HG02610 (cell line): ENCODE data around the gene NCK2.
"Not testable (repeated sequence)": the region's sequence is repeated elsewhere in the genome, so short reads cannot be mapped to it uniquely, and the experiment has no call there.

Source experiments
- ATAC-seq: cut with Tn5 transposase; IDR thresholded peaks from one replicate; pipeline ENCODE4 v1.9.1; 2021; ENCODE audit warnings: mild to moderate bottlenecking, moderate library complexity; ENCODE audit not compliant: unreplicated experiment

The NCK2 gene

DNA sequence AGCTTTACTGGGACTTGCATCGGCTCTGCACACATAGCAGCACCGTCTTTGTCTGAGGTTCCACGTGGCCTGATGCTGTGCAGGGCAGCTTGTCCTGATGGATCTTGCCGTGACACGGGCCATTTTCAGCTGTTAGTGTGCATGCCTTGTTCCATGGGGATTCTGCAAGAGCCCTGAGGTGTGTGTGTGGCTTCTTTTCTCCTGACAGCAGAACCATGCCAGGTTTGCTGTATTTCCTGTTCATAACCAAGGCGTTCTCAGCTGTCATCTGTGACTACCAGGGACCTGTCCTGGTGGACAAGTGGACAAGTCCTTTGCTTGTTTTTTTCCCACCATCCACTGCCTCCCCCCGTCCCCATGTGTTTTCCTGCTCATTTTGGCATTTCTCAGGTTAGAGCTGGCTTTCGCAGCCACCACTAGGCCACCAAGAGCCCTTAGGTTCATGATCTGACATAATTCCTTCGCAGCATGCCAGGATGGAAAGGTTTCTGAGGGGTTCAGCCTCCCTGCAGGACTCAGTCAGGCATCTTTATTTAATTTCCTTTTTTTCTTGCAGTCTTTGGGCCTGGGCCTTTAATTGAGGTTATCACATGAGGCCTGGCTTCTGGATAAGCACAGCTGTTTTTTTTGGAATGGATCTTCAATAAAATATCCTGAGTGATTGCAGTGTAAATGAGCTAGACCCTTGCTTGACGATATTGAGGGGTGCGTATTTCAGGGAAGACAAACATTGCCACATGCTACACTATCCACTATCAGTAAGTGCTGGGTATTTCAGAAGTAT, 139.4 kb downstream of the NCK2 start:
- no peak for ATAC-seq

DNA sequence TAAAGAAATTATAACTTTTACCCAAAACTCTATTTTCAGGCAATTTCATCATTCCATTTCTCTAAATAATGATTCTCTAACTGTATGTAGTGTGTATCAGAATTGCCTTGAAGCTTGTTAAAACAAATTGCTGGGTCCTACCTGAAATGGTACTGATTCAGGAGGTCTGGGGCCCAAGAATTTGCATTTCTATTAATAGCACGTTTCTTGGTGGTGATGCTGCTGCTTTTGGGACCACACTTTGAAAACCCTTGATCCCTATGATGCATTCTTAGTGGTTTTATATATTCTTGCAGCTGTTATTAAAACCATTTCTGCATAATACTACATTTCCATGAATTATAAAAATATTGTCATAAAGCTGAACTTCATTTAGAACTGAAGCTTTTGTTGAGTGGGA, 140.7 kb downstream of the NCK2 start:
- ATAC-seq, result no peak

DNA sequence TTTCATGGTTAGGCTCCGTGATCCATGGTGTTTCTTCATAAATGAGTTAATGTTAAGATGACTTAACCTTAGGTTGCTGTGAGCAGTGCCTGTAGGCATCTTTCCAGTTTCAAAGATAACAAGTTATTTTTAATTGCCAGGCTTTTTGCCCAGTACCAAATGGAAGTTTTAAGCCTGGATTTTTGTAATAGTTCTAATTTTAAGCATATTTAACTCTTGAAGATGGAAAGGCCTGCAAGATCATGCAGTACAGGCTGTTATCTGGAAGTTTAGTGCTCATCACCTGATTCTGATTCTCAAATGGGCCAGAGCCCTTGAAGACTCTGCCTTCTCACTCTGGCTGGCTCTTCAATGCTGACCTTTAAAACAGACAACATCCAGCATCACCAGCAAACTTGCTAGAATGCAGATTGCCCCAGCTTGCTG, 141.3 kb downstream of the NCK2 start:
- ATAC-seq, result no peak

DNA sequence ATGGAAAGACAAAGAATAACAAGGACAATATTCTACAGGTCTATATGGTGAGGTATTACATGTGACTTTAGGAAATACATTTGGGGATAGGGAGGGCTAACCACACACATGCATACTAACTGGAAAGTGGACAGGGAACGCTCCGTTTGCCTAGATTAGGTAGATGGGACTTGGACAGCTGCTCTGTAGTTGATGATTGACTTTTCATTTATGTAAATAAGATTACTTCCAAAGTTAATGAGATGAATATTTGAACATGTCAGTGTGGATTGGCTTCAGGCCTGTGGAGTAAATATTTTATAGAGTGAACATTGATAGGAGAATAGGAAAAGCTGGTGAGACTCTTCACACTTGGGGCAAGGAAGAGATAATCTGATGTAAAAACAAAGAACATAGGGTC, 142.0 kb downstream of the NCK2 start:
- no peak for ATAC-seq

DNA sequence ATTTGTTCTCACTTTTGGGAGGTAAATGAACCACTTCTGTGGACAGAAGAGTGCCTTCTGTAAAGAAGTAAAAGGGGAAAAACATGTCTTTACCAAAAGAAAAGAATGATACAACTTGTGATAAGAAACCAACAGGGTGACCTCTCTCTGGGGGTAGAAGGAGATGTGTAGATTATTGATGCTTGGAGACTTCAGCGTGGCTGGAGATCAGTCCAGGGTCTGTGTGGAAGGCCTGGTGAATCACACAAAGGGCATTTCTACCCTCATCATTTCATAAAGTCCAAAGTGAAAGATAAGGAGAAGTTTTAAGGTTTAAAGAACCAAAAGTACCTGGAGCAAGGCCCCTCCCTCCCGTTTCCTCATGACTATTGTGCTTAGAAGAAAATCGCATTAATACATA, 142.5 kb downstream of the NCK2 start:
- no peak for ATAC-seq

DNA sequence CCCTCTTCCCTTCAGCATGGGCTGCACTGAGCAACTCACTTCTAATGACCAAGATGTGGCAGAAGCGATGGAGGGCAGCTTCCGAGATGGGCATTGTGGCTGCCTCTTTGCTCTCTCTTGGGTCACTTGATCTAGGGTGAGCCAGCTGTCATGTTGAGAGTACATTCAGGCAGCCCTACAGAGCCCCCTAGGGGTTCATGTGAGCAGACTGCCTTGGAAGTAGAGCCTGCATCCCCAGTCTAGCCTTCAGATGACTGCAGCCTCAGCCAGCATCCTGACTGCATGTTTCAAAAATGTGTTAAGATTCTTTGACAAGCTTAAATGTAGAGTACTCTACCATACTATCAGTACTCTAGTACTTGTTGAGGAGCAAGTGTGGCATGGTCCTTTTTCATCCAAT, 143.9 kb downstream of the NCK2 start:
- ATAC-seq, result no peak

DNA sequence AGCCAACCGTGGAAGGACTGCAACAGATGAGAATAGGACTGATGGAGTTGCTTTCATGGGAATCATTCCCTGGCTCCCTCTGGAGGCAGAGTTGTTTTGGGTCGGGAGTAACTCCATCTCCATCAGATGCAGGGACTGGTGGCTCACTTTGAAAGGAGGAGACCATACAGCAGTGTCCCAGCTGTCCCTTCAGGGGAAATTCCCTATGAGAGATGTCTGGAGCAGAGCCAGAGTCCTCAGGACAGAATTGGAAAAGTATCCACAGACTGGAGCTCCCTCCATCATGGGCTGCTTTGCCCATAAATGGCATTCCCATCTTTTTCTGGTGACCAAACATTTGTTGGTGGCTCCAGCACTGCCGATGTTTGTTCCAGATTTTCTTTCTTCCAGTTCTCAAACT, 144.3 kb downstream of the NCK2 start:
- no peak for ATAC-seq

DNA sequence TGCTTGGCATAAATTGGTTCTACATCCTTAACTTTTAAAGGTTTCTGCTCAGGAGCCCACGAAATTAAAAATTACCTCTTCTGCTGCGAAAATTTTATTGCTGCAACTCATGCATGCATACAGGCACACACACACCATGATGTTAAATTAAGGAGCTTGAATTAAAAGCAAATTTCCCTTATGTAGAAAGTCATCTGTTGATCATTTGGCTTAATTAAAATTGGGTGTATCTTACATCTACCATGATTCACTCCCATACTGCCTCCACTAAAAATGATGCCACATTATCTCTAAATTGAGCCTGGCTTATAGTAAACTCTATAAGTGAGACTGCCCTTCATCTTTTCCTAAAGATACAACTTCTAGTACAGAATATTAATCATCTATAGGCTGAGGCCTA, 145.4 kb downstream of the NCK2 start:
- ATAC-seq, result no peak

DNA sequence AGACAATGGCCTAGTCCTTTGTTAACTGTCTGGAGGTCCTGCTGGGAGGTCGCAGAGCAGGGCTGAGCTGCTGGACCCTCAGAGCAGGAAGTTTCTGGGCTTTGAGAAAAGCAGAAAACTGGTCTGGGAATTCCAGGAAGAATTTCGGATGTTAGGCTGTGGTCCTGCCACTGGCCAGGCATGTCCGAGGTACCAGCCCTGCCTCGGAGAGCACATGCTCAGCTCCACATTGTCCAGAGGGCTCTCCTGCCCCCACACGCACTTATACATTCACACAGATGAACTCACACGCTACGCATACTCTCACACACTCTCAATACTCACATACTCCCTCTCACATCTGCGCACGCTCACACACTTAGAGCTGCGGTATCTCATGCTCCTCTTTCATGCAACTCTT, 146.1 kb downstream of the NCK2 start:
- ATAC-seq, result no peak

DNA sequence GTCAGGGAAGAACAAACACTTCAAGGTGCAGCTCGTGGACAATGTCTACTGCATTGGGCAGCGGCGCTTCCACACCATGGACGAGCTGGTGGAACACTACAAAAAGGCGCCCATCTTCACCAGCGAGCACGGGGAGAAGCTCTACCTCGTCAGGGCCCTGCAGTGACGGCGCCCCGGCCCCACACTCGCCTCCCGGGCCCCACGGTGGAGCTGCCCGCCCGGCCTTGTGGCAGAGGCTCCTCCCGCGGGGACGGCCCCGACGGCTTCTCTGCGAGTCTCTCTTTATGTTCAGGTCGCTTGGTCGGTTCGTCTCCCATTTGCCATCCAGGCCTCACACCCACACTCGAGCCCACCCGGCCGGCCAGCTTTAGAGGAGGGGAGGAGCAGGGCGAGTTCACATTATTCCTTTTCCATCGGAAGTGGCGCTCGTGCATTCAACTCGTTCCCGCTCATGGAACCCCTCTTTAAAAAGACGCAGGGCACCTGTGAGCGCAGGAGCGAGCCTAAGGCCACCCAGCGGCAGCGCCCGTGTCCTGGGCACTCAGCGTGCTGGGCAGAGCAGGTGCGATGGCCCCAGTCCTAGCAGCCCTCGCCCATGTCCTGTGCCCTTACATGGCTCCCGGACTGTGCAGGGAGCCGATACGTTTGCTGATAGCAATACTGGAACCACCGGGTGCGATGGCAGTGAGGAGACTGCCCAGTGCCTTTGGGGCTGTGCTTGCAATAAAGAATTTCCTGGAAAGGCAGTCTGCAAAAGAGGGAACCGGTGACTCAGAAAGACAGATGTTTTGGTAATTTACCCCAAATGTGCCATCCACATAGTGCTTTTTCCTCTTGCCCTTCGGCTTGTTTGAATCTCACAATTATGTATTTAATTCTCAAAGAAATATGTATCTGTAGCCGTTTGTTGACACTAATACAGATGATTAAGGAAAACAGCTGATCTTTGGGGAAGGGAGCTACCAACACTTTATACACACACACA, 148.6 kb downstream of the NCK2 start:
- ATAC-seq, result no peak

DNA sequence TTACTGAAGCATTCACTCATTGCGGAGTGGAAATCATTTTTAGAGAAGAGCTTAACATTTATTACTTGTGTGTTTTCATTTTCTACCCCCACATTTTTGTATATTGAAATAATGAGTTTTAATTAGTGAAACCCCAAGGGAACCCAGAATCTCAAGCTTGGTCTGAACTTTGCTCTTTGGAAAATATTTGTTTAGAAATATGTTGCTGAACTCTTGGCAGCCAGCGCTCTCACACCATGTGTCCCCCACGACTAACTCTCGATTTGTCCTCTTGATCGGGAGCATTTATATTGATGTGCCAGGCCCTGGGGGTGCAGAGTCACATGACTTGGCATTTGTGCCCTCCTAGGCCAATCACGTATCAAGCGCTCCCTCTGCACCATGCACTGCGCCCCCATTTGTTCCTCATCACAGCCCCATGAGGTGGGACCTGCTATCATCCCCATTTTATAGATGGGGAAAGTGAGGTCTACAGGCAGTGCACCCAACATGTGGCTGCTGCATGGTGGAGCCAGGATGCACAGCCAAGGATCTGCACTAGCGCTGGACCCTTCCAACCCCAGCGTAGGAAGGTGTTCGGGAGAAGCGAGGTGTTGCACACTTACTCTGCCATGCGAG, 149.7 kb downstream of the NCK2 start:
- no peak for ATAC-seq

DNA sequence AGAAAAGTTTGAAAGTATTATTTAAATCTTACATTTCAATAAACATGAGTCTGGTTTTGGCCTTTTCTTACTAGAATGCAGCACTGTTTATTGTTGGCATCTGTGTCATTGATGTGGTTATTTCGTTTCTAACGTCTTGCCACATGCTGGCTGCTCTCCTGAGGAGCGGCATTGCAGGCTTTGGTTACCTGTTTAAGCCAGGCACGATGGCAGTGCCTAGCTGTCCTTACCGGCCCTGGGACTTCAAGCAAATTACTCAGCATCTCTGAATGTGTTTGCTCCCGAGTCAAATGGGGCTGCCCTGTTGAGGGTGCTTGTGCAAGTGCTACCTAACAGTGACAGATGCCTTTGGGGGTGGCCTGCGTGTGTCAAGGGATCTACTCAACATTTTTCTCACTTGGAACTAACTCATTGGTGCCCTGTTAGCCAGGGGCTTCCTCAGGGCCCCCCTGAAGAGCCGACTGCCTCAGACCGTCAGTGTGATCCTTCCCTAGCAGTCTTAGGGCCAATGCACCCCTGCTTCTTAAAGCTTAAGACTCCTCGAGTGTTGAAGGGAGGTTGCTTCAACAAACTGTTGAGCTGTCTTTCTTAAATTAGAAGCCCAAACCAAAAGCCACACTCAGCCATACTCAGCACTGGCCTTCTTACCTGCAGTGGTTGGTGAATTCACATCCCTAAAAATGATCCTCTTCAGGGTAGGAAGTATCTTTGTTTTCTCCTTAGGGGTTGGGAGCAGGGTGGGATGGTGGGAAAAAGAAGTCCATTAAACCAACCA, 151.5 kb downstream of the NCK2 start:
- ATAC-seq, result no peak

DNA sequence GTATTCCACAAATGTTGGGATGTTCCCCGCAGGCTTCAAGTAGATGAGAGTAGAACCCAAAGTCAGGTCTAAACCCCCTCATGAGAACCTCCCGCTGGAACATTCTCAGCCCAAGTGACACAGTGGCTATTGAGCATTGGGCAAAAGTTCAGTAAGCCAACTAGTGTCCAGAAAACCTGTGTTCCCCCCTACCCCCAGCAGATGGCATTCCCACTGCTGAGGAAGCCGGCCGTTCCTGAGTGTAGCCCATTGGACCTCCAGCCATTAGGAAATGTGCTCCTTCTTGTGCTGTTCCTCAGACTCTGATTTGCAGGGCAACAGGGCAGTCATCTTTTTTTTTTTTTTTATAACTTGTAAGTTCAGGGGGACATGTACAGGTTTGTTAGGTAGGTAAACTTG, 152.1 kb downstream of the NCK2 start:
- ATAC-seq, result no peak

DNA sequence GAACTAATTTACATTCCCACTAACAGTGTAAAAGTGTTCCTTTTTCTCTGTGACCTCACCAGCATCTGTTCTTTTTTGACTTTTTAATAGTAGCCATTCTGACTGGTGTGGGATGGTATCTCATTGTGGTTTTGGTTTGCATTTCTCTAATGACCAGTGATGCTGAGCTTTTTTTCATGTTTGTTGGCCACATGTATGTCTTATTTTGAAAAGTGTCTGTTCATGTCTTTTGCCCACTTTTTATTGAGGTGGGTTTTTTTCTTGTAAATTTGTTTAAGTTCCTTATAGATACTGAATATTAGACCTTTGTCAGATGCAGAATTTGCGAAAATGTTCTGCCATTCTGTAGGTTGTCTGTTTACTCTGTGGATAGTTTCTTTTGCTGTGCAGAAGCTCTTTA, 153.0 kb downstream of the NCK2 start:
- not testable (repeated sequence) for ATAC-seq

DNA sequence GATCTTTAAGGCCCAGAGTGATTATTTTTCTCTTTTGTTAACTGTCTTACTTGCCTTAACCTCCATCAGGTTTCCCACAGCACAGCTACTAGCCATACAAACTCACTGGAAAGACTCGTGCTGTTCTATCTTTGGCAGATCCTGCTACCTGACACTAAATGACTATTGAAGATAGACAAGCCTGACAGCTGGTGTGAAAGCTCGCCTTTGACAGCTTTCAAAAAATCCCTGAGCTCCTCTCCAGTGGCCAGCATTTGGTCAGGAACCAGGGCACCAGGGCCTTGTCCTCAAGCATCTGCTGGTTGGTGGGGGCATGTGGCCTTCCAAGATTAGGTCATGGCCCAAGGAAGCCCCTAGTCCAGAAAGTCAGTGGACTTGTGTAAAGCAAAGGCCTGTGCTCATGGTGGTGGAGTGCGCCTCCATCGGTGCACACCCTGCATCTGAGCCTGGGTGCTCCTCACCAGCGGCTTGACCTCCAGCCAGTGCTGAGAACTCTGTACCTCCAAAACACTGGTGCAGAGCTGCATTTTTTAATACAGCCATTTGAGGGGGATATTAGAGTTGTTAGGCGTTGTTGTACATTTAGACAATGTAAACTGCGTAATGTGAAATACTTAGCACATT, 158.5 kb downstream of the NCK2 start:
- no peak for ATAC-seq

DNA sequence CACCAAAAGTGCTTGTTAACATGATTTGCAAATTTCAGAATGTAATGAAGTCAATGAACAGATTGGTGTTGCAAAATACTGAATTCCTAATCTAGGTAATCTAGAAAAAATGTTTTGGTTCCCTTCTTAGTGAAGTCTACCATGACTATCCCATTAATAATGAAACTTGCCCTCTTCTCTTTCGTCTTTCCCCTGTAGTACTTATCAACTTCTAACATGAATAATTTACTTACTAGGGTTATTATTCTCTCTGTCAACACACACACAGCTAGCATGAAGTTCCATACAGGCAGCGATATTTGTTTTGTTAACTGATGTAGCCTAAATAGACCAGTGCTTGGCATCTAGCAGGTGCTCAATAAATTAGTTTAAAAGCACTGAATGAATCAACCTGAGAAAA, 160.2 kb downstream of the NCK2 start:
- ATAC-seq, result peak; percentile 94

DNA sequence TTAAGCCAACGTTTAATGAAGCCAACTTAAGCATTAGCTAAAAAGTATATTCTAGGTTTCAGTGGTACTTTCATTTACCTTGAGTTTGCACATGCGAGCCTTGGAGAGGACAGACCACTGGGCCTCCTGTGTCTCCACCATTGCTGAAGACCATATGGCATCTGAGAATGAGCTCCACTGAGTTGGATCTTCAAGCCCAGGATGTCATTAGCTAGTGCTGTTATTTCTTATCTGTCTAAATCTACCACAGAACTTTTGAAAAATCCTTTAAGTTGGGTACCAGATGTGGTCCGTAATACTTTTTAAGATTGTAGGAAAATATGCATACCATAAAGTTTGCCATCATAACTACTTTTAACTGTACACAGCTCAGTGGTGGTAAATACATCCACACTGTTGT, 161.8 kb downstream of the NCK2 start:
- ATAC-seq, result no peak

DNA sequence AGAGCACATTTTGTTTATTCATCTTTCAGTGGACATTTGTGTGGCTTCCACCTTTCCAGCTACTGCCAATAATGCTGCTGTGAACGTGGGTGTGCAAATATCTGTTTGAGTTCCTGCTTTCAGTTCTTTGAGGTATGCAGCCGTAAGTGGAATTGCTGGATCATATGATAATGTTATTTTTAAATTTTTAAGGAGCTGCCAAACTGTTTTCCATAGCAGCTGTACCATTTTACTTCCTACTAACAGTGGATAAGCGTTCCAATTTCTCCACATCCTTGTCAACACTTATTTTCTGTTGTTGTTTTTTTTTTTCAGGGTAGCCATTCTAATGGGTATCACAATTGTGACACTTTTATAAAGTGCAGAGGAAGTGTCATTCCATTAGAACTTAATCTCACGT, 162.5 kb downstream of the NCK2 start:
- no peak for ATAC-seq

DNA sequence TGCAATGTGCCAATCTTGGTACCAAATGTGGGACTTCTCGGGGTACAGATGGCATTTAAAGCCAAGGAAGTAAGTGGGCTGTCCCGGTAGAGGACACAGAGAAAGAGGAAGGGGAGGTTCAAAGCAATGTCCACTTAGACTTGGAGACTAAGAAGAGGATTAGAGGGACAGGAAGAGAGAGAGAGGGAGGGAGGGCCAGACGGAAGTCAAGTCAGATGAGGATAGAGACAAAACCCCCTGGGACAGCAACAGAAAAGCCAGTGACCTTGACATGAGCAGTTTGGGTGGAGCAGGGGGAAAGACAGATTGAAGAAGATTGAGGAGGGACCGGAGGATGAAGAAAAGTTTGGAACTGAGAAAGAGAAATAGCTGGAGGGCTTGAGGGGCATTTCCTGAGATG, 164.5 kb downstream of the NCK2 start:
- ATAC-seq, result no peak

DNA sequence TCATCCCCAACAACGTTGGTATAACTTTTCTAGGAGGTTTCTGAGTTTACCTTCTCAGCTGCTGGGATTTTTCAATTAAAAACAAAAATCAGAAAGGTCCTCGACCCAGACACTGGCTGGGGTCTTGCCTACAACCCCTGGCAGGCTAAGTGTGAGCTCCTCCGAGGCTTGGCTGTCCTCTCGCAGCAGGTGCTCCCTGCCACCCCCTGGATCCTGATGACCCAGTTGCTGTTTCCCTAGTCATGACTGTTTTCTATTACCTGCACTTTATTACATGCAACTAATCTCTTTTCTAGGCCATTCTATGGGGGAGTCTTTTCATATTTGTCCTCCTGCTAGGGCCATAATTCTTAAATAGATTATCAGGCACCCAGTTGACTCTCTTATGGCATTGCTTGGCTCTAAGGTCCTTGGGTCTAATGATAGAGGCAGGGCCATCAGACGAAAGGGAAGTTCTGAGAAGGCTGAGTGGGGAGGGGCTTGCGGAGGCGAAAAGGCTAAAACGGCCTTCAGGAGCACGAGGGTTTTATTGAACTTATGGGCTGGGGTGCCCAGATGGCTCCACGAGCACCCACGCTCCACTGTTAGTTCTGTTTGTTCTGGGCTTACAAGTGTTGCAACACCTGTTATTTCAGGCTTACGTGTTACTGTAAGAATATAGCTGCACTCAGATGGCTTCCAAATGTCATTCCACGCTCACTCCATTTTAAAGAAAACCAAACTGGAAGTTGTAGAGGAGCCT, 166.0 kb downstream of the NCK2 start:
- ATAC-seq, result no peak
